Posterior cingulate gyrus (tissue), 11 donors: ENCODE results near the gene TSEN54.
A peak's percentile ranks its signal among the peaks of the same experiment; 100 is the strongest.

ENCODE experiments used
- DNase-seq, 10 donors: peaks; one replicate each; pipeline versions ENCODE4 v3.0.0 to v3.0.0-alpha.2; 2020 to 2021; ENCODE audit warnings: mixed read lengths in 3 of 10
- intact Hi-C: fragments of 100-400 bp; cut with DNase I; formaldehyde crosslinking; loops from one replicate; pipeline ENCODE4 v1.15.1; 2023

Gene TSEN54

GRCh38 chr17:75557852-75558665, 41.7 kb downstream of the TSEN54 start:
- intact Hi-C loops = no loop called here
- no peak for DNase-seq

DNA sequence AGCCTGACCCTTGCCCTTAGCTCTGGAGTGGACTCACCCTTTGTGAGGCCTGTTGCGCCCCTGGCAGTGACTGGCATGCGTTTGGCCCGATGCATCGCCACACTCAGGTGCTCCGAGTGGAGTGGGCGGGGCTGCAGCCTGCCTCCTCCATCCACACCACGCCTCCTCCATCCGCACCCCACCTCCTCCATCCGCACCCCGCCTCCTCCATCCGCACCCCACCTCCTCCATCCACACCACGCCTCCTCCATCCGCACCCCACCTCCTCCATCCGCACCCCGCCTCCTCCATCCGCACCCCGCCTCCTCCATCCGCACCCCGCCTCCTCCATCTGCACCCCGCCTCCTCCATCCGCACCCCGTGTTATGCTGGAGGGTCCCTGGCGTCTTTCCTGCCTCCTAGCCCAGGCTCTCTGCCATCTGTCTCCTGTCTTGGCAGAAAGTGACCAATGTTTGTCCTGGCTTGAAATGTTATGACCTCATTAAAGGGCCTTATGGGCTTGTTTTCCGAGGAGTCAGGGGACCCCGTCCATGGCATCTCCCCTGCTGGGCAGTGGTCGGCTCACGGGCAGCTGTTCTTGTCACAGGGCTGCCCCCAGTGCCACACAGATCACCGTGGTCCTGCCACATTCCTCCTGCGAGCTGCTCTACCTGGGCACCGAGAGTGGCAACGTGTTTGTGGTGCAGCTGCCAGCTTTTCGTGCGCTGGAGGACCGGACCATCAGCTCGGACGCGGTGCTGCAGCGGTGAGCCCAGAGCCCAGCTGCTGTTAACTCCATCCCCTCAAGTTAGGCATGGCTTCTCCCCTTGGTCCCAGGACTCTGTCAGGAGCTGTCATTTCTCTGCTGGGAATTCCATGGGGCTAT, 42.6 kb downstream of the TSEN54 start:
- intact Hi-C loops = no loop called here
- DNase-seq = peak in 1 of 10 donors; percentile 81

DNA sequence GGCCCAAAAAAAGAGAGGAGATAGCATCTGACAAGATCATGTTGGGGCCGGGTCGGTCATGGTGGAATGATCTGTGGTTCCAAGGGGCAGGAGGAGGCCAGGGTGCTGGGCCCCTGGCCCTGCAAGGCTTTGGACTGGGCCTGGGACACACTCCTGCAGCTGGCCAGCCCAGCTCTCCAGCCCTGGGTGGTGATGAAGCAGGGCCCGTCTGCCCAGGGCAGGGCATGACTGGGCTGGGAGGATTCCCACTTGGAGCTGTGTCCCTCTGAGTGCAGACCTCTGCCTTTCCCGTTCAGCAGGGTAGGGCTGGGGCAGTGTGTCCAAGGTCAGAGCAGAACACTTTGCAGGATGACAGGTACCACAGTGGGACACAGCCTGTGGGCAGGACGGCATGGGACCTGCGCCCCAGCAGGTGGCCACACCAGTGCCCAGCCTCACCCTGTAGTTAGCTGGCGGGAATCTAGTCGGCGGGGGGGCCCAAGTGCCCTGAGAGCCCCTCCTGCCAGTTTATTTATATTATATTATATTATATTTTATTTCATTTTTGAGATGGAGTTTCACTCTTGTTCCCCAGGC, 43.7 kb downstream of the TSEN54 start:
- intact Hi-C loops = no loop called here
- peak in 1 of 10 donors; percentile 78 for DNase-seq

GRCh38 chr17:75561927-75562603, 45.7 kb downstream of the TSEN54 start:
- DNase-seq = peak in 1 of 10 donors; percentile 57

DNA sequence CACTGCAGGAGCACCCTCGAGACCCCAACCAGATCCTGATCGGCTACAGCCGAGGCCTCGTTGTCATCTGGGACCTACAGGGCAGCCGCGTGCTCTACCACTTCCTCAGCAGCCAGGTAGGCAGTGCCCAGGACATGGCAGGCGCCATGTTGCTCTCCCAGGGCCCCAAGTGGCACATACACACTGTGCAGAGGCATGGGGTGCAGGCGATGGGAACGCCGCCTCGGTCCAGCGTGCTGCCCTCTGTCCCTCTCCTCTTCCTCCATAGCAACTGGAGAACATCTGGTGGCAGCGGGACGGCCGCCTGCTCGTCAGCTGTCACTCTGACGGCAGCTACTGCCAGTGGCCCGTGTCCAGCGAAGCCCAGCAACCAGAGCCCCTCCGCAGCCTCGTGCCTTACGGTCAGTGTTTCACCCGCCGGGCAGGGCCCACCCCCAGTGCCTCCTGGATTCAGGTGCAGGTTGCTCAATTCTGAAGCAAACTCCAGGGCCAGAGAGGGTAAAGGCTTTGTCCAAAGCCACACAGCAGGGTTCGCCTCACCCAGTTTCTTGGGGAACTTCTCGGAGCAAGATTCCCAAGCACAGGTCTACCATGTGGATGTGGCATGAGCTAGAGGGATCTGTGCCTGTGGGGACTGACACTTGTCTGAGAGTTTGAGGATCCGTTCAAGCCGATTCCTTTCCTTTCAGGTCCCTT, 46.9 kb downstream of the TSEN54 start:
- intact Hi-C loops = no loop called here
- no peak for DNase-seq

More at GRCh38 chr17:75561927-75562603, 45.7 kb downstream of the TSEN54 start:
- intact Hi-C loops = no loop called here

DNA sequence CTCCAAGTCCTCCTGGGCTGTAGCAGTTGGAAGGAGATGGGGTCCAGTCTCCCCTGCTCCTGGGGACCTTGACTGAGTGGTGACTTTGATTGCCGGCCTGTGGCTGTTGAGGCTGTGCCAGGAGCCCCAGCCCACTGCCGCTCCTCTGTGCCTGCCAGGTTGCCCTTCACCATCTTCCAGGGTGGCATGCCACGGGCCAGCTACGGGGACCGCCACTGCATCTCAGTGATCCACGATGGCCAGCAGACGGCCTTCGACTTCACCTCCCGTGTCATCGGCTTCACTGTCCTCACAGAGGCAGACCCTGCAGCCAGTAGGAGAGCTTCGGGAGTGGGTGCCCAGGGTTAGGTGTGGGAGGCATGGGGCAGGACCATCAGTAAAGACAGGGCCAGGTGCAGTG, 47.9 kb downstream of the TSEN54 start:
- peak in 1 of 10 donors; percentile 52 for DNase-seq
- intact Hi-C loops = no loop called here

- peak in 1 of 10 donors; percentile 55 for DNase-seq
- intact Hi-C loops = no loop called here
Observed at GRCh38 chr17:75565066-75565465, 48.7 kb downstream of the TSEN54 start.

- intact Hi-C loops = no loop called here
Observed at GRCh38 chr17:75565618-75566017, 49.3 kb downstream of the TSEN54 start.

GRCh38 chr17:75566416-75566815, 50.1 kb downstream of the TSEN54 start:
- DNase-seq = no peak
- intact Hi-C loops = no loop called here

More at GRCh38 chr17:75565618-75566017, 49.3 kb downstream of the TSEN54 start:
- DNase-seq = no peak

GRCh38 chr17:75566834-75567233, 50.5 kb downstream of the TSEN54 start:
- DNase-seq = peak in 1 of 10 donors; percentile 61
- intact Hi-C loops = no loop called here

- intact Hi-C loops = no loop called here
- DNase-seq = peak in 1 of 10 donors; percentile 55
Observed at GRCh38 chr17:75568412-75569255, 52.3 kb downstream of the TSEN54 start.

GRCh38 chr17:75570034-75570676, 53.8 kb downstream of the TSEN54 start:
- DNase-seq = peak in 1 of 10 donors; percentile 86
- intact Hi-C loops = no loop called here

GRCh38 chr17:75570772-75571171, 54.4 kb downstream of the TSEN54 start:
- DNase-seq = peak in 1 of 10 donors; percentile 62
- intact Hi-C loops = no loop called here

DNA sequence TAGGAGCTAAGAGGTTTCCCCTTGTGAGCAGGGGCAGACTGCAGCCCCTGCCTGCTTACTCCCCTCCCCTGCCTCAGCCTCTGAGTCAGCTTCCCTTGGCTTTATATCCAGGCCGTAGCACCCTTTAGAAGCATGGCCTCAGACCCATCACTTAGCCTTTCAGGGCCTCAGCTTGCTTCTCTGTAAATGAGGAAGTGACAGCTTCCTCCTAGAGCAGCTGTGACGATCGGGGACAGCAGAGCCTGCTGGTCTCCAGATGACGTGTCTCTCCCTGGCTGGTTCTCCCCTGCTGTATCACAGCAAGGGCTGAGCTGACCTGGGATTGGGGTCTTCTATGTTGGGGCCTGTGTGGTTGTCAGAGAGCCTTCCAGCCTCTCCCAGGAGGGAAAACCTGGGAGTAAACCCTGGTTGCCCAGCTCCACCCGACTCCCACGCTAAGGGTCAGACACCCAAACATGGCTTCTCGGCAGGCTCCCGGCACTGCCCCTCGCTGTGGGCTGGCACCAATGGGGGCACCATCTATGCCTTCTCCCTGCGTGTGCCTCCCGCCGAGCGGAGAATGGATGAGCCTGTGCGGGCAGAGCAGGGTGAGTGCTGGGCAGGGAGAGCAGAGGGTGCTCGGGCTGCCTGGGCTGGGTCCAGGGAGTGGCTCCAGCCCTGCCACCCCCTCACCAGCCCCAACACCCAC, 55.0 kb downstream of the TSEN54 start:
- intact Hi-C loops = no loop called here
- peak in 1 of 10 donors; percentile 86 for DNase-seq

DNA sequence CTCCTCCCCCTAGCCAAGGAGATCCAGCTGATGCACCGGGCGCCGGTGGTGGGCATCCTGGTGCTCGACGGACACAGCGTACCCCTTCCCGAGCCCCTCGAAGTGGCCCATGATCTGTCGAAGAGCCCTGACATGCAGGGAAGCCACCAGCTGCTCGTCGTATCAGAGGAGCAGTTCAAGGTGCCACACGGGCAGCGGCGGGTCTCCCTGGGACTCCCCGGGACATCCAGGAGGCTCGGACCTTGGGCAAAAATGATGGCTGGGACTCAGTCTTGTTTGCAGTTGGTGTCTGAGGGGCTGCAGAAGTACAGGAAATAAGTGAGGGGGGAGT, 55.5 kb downstream of the TSEN54 start:
- intact Hi-C loops = no loop called here
- peak in 1 of 10 donors; percentile 79 for DNase-seq

DNA sequence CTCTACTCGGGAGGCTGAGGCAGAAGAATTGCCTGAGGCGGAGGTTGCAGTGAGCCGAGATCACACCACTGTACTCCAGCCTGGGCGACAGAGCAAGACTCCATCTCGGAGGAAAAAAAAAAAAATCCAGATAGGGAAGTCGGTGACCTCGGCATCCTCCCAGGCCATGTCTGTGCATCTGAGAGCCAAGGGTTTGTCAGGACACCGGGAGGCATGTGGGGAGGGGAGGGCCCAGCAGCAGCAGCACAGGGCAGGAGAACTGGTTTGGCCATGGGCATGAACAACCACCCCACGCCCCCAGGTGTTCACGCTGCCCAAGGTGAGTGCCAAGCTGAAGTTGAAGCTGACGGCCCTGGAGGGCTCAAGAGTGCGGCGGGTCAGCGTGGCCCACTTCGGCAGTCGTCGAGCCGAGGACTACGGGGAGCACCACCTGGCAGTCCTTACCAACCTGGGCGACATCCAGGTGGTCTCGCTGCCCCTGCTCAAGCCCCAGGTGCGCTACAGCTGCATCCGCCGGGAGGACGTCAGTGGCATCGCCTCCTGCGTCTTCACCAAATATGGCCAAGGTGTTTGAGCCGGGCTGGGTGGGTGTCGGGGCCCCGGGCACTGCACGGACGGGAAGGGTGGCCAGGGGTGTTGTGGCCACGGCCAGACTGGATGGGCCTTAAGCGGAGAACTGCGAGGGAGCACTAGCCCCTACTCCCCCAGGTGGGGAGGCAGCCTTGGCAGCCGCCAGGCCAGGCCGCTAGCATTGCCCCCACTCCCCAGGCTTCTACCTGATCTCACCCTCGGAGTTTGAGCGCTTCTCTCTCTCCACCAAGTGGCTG, 56.6 kb downstream of the TSEN54 start:
- peak in 1 of 10 donors; percentile 72 for DNase-seq
- intact Hi-C loops = no loop called here

- peak in 1 of 10 donors; percentile 71 for DNase-seq
- intact Hi-C loops = no loop called here
Observed at GRCh38 chr17:75573540-75573957, 57.2 kb downstream of the TSEN54 start.
